Keratinocyte (primary cell): Measurements from ENCODE around the gene PADI1.

Source experiments
- CTCF ChIP-seq, 3 experiments: IDR thresholded peaks in 1 of 3; conservative IDR thresholded peaks in 1 of 3; optimal IDR thresholded peaks in 1 of 3; 2 replicates in 2 of 3; 3 replicates in 1 of 3; pipeline versions ENCODE3 to v1.5.1; 2011; ENCODE audit warnings: low read length in 3 of 3, mild to moderate bottlenecking in 3 of 3, moderate library complexity in 2 of 3, control low read depth in 1 of 3, inconsistent platforms in 1 of 3; ENCODE audit not compliant: insufficient read depth in 2 of 3; ENCODE audit errors: extremely low read depth in 1 of 3
- EZH2 ChIP-seq: IDR thresholded peaks from one replicate; pipeline ENCODE4 v1.6.1; 2012; ENCODE audit warnings: inconsistent platforms, mild to moderate bottlenecking, low read length, moderate library complexity

GRCh38 chr1:17287130-17287776 lies 82.3 kb downstream of the PADI1 start:
- TF ChIP-seq CTCF (optimal IDR thresholded peaks at IDR 0.05 in 1 of 3, IDR thresholded peaks at IDR 0.05 in 1 of 3, conservative IDR thresholded peaks at IDR 0.05 in 1 of 3; ENCODE audit: extremely low read depth in 1 of 3, insufficient read depth in 2 of 3, low read length in 3 of 3) (no peak), EZH2 (no peak)
